NK-92 treated with Interleukin-12 subunit alpha and Interleukin-12 subunit beta, amount 100 ng/mL, for 24 hours (cell line): ENCODE data around the gene TMEM244.
"Not testable (repeated sequence)": the region's sequence is repeated elsewhere in the genome, so short reads cannot be mapped to it uniquely, and the experiment has no call there.

ENCODE experiments used
- DNase-seq: peaks from one replicate; lab custom pipeline; 2025; lab: John Stamatoyannopoulos, UW

Gene TMEM244

GRCh38 chr6:129812145-129812777 lies 48.9 kb downstream of the TMEM244 start:
- DNase-seq, result no peak

DNA sequence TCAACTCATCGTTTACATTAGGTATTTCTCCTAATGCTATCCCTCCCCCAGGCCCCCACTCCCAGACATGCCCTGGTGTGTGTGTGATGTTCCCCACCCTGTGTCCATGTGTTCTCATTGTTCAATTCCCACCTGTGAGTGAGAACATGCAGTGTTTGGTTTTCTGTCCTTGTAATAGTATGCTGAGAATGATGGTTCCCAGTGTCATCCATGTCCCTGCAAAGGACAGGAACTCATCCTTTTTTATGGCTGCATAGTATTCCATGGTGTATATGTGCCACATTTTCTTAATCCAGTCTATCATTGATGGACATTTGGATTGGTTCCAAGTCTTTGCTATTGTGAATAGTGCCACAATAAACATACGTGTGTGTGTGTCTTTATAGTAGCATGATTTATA lies 54.0 kb downstream of the TMEM244 start:
- DNase-seq, result not testable (repeated sequence)

GRCh38 chr6:129802920-129803319 lies 58.2 kb downstream of the TMEM244 start:
- DNase-seq, result not testable (repeated sequence)

DNA sequence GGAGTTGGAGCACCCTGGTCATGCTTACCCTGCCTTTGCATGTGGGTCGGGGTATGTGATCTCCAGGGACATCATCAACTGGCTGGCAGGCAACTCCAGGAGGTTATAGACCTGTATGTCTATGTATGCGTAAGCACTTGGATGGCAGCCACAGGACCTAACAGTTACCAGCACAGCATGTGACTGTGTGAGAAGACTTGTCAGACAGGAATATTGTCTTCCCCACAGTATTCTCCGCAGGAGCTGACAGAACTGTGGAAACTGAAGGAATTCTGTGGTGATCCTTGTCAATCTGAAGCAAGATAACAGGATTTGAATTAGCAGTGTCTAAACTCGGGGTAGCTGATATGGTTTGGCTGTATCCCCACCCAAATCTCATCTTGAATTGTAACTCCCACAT lies 59.2 kb downstream of the TMEM244 start:
- DNase-seq, result no peak

- no peak for DNase-seq
Measured at GRCh38 chr6:129795261-129795660, 65.9 kb downstream of the TMEM244 start.

DNA sequence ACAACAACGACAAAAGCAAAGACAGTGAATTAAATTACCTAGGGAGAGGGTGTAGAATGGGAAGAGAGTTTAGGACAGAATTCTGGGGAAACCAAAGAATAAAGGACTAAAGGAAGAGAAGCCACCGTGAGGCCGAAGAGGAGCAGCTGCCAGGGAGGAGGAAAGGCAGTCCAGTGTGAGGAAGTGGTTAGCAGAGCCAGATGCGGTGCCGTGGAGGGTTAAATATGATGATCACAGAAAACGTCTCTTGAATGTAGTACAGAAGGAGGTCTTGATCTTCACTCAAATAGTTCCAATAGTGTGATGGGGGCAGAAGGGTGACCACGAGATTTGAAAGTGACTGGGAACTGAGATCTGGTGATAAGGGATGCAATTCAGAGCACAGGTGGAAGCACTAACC lies 67.7 kb downstream of the TMEM244 start:
- DNase-seq, result no peak

- DNase-seq, result no peak
Measured at GRCh38 chr6:129792049-129792448, 69.1 kb downstream of the TMEM244 start.

- no peak for DNase-seq
Measured at GRCh38 chr6:129790785-129791184, 70.3 kb downstream of the TMEM244 start.

GRCh38 chr6:129789974-129790373 lies 71.1 kb downstream of the TMEM244 start:
- DNase-seq, result no peak

GRCh38 chr6:129787816-129788215 lies 73.3 kb downstream of the TMEM244 start:
- no peak for DNase-seq

GRCh38 chr6:129786548-129786947 lies 74.6 kb downstream of the TMEM244 start:
- DNase-seq, result no peak

- no peak for DNase-seq
Measured at GRCh38 chr6:129785756-129786135, 75.4 kb downstream of the TMEM244 start.

DNA sequence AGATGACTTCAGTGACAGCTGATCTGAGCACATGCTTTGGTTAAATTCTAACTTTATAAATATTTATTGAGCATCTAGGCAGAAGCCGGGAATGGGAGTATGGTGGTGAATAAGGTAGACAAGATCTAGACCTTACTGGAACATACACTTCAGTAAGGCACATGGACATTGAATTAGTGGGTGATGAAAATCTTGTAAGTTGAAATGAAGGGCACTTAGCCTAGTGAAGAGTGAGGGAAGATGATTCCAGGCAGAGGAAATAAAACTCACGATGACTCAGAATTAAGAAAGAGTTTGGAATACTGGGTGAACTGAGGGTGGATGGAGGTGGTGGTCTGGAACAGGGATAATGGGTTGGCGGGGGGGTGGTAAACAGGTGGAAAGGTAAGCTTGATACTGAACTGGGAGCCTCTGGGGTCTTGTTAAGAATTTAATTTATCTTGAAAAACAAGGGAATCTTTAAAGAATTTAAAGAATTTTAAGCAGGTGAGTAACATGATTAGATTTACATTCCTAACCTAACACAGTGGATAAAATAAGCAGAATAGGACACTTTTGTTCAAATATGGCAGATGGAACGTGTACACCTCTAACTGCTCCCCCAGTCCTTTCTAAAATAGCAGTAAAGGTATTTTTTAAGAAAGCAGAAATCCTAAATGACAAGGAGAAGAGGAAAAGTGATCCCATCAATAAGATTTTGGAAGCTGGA lies 75.9 kb downstream of the TMEM244 start:
- no peak for DNase-seq
